Esophagus mucosa (tissue), 1 donor: Measurements from ENCODE around the gene ZNF787. TPM values are rescaled to one million over a fixed set of nuclear protein-coding genes. Genes with fewer than 3 reads are reported as not detected.
A peak's percentile ranks its signal among the peaks of the same experiment; 100 is the strongest.

Experiments used
- ATAC-seq: fragments of 200-7000 bp; cut with Tn5 transposase; one replicate; pipeline ENCODE4 v1.9.1; 2020
- total RNA-seq: library from RNA; stranded (reverse); gene quantifications from one replicate; pipeline ENCODE4 v1.2.4, GENCODE V29; 2023
- donor health status: DM: yes; HTN: yes; CAD: no.

The ZNF787 gene
- total RNA-seq, 1 donor from 2014 or later, result 24.4 TPM

DNA sequence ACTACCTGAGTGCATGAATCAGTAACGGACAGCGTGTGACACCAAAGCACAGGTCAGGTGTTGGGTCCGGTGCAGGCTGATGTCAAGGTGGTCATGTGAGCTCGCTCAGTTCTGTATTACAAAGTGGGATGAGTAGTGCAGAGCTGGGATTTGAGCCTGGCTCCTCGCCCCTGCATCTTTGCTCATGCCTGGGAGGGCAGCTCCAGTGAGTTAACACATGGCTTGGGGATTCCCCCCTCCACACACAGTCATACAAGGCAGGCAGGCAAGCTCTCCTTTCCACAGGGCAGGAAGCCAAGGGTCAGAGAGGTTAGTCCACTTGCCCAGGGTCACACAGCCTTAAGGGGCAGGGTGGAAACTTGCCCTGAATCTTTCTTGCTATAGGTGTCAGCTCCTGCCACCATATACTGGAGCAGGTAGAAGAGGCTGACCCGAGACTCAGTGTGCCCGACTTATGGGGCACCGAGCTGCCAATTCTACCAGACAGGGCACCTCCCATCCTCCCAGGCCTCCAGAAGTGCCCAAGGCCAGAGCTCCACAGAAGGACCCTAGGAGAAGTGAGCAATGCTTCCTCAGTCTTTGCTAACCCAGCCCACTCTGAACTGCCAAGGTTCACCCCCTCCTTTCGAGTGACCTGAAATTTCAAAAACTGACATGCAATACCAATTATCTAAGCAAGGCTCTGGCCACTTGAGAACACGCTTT is 35.4 kb downstream of the ZNF787 start:
- ATAC-seq, result no peak

DNA sequence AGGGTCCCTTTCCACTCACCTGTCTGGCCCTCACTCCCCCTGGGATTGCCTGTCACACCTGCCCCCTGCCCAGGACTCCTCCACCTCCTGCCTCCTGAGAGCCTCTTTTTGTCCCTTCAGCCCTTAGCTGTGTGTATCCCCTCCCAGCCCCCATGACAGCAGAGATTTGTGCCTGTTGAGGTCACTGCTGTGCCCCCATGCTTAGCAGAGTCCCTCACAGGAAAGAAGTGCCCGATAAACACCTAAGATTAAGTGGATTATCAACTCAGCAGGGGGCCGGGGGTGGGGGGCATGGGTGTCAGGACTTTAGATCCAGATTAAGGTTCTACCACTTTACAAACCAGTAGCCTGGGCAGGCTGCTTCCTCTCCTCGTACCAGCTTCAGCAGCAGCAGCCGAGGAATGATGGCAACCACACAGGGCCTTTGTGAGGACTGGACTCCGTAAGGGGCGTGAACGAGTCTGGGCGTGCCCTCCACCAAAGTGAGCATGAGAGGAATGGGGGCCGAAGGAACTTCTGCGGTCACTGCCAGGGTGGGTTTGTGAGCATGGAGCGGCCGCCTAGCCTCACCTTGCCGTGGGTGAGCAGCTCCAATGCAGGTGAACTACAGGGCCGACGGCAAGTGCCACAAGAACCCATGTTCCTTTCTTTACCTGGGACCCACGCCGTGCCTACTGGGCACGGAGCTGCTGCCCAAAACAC is 36.1 kb downstream of the ZNF787 start:
- ATAC-seq, result no peak

DNA sequence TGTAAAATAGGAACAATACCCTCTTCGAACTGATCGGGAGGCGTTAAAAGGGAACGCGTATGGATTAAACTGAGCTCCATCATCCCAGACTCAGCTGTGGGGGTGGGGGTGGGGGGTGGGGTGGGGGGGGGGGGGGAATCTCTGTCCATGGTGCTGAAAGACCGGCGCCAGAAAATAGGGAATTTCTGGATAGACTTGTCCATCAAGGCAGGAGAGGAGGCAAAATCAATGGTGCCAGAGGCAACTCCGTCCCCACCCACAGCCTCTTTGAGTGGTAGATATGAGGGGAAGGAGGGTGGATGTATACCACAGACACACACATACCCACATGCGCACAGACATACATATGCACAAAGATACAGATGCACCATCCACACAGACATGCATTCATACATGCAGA is 37.4 kb downstream of the ZNF787 start:
- no peak for ATAC-seq

DNA sequence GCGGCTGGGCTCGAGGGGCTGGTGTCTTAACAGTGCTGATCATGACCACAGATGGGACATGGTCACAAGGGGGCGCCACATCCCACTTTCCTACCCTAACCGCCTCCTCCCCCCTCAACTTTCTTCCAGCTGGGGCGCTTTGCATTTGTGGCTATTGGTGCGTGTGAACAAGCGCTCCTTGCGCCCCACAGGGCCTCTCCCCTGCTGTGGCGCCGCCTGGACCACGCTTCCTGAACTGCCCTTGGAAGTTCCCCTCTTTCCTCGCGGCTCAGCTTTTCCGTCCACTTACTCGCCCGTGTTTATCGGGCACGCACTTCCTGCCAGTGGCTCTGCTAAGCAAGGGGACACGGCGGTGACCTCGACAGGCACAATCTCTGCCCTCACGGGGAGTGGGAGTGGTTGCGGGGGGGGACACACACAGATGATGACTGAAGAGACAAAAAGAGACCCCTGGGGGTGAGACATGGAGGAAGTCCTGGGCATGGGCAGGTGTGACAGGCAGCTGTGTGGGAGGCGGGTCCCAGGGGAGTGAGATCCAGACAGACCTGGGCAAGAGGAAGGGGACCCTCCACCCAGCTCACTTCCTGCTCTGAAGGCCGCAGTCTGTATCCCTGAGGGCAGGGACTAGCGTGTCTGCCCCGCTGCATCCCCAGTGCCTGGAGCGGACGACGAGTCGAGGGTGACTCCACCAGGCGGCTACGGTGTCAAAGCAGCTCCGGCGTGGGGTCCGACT is 40.3 kb downstream of the ZNF787 start:
- ATAC-seq, result peak; percentile 61

DNA sequence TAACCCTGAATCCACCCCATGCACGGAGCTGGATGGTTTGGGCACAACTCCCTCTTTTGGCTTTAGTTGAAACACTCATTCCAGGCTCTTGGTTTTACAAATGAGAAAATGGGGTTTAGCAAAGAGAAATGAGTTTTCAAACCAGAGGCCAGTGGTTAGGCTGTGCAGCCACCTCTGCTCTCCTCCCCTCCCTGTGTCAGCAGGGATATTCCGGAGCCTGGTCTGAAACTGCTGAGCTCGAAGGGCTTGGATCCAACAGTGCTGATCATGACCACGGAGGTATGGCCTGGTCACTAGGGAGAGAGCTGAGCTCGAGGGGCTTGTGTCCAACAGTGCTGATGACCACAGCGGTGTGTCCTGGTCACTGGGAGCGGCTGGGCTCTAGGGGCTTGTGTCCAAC is 41.5 kb downstream of the ZNF787 start:
- ATAC-seq, result no peak

DNA sequence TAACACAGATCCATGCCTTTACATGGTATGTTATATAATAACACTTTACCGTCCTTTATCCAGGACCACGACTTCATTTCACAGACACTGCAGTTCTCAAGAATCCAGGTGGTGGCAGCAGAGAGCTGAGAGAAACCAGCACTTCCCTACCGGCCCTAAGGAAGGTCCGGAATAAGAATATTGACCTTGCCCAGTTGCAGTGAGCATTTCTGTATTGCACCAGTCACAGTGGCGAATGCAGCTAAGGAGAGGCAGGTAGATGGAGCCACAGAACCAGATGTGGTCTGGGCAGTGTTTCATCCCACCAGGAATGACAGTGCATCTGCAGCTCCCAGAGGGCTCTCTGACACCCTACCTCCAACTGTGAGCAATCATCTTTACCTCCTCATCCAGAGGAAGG is 44.6 kb downstream of the ZNF787 start:
- ATAC-seq, result peak; percentile 44

DNA sequence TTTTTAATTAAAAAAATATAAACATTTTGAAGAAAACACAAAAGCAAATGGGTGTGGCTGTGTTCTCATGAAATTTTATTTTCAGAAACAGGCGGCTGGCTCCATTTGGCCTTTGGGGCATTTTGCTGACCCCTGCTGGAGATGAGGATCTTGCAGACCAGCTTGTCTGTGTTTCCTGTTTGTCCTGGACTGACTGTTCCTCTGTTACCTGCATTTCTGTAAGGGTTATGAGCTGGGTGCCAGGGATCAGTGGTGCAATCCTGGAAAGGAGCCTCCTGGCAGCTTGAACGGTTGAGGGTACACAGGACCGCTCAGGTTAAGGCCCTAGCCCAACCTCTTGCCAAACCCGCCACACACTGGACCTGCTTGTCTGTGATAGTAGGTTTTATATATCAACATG is 49.9 kb downstream of the ZNF787 start:
- ATAC-seq, result no peak

DNA sequence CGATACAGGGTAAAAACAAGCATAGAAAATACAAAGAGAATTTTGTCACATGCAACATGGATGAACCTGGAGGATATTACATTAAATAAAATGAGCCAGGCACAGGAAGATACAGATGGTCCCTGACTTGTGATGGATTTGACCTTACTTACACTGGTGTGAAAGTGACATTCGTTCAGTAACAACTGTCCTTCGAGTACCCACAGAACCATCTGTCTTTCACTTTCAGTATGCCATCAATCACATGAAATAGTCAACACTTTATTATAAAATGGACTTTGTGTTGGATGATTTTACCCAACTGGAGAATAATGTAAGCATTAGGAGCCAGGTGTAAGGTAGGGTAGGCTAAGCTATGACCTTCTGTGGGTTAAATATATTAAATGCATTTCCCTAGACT is 51.5 kb downstream of the ZNF787 start:
- no peak for ATAC-seq

DNA sequence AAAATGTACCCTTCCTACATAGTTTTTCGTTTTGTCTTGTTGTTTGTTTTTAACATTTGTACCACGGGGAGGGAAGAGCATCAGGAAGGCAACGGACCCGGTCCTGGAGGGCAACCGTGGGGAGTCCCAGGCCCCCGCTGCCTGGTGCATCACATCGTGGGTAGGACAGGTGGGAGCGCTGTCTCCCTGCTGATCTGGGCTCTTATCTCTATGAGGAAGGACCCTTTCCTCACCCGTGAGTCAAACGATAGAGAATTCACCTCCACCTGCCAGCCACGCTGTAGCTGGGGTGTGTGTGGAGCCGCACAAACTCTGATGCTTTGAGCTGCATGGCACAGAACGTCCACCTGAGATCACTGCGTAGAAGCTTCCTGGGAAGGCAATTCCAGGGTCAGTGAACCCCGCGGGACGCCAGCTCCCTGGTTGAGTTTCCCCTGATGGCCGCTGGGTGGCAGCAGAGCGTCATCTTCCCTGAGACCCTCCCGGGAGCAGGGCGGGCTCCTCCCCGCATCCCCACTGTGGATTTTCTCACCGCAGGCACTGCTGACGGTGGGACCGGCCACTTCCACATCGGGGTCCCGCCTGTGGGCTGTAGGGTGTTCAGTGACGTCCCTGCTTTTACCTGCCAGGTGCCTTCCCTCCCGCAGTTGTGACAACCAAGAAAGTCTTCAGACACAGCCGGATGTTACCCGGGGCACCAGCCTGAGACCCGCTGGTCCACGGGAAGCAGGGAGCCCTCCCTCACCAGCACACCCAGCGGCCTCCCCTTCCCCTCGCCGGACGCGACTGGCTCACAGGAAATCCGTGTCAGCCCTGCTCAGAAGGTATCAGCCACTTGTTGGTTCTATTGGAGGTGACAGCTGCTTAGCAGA is 54.7 kb downstream of the ZNF787 start:
- ATAC-seq, result peak; percentile 71

DNA sequence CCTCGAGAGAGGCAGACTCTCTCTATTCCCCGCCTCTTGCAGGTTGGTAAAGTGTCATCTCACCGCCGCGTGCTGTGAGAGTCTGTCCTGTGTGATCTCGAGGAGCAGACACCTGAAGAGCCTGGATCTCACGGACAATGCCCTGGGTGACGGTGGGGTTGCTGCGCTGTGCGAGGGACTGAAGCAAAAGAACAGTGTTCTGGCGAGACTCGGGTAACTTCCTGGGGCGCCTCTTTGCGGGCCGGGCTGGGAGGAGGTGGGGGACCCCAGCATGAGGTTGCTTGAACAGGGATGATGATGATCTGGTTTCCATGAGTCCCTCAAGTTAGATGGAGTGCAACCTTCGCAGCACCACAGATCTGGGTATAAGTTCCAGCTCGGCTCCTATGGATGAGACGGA is 67.5 kb downstream of the ZNF787 start:
- ATAC-seq, result no peak

Other genes with a start within 250 kb of the ZNF787 start
- not detected for gene NLRP13, start 189.0 kb downstream of the ZNF787 start, total RNA-seq
- not detected for gene NLRP8, start 173.5 kb downstream of the ZNF787 start, total RNA-seq
- not detected for gene NLRP5, start 134.5 kb downstream of the ZNF787 start, total RNA-seq
- 10.4 TPM for gene ZNF444, start 20.0 kb upstream of the ZNF787 start, total RNA-seq
- gene GALP, start 54.7 kb upstream of the ZNF787 start, total RNA-seq, result not detected
- not detected for gene ZSCAN5B, start 76.5 kb upstream of the ZNF787 start, total RNA-seq
- gene ZSCAN5C, start 81.0 kb upstream of the ZNF787 start, total RNA-seq, result not detected
- 1.4 TPM for gene EDDM13, start 151.5 kb upstream of the ZNF787 start, total RNA-seq
- 7.8 TPM for gene ZSCAN5A, start 193.5 kb upstream of the ZNF787 start, total RNA-seq